ENCODE data around the gene TRAK1.

The TRAK1 gene

DNA sequence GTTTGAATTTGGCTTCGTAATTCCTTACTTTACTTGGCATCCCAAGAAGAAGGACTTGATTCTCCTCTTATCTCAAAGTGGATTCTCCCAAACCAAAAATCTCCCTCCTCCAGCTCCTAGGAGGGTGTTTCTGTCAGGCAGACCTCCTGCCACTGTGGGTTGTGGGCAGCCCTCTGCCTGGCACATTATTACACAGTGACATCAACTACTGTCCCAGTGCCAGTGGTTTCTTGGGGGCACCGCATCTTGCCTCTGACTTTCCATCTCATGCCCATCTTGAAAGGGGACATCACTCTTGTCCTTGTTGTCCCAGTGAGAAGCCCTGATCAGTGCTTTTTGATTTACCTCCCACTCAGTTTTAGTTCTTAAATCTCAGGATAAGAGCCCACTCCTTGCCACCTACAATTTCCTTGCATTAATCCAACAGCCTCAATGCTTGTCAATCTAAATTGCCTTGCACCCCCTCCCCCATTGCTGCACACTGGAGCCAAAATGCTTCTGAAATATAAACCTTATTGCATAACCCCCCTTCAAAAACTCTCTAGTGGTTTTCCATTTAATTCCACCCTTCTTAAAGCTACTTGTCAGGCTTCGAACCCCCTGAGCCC lies 81.0 kb downstream of the TRAK1 start:
- intact Hi-C loops (cut with DNase I), result no loop called here

DNA sequence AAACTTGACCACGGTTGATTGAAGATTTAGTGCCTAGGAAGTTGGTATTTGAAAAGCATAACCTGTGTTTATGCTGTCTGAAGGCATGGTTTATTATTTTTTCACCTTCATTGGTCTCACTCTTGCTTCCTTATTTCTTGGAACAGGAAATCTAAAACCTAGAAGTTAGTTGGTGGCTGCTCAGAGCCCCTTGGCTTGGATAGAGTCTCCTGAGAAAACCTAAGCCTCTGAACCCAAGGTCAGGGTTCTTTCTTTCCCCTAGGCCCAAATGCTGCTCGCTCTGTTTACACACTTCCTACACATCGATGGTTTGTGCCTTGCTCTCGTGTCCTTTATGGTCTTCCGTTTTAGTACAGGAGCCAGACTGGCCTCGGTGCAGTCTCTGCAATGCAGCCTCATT lies 82.2 kb downstream of the TRAK1 start:
- intact Hi-C loops (cut with DNase I), result no loop called here
- DNase-seq, result no peak

More for the DNA sequence above, 81.0 kb downstream of the TRAK1 start:
- no peak for DNase-seq

DNA sequence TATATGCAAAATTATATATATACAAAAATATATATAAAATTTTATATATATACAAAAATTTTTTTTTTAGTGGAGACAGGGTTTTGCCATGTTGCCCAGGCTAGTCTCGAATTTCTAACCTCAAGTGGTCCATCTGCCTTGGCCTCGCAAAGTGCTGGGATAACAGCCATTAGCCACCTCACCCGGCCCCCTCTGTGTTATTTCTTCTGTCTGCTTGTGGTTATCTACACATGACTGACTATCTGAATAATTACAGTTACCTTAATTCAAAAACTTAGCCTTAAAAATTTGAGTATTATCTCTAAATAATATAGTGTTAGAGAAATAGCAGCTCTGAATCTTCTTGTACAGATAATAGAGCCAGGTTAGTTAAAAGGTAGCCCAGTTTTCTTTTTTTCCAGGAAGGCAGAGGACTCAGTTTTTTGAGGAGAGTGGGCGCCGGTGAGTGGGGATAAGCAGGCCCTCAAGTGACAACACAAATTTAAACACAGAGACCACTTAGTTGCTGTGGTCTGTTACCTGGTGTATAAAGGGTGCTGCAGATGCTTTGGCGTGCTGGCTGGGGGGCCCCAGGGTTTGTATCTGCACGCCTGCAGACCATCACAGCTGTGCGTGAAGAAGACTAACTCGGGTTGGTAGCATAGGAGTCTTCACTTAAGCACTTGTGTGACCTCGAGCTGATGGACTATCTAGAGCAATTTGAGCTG lies 83.7 kb downstream of the TRAK1 start:
- intact Hi-C loops (cut with DNase I), result no loop called here
- DNase-seq, result no peak

DNA sequence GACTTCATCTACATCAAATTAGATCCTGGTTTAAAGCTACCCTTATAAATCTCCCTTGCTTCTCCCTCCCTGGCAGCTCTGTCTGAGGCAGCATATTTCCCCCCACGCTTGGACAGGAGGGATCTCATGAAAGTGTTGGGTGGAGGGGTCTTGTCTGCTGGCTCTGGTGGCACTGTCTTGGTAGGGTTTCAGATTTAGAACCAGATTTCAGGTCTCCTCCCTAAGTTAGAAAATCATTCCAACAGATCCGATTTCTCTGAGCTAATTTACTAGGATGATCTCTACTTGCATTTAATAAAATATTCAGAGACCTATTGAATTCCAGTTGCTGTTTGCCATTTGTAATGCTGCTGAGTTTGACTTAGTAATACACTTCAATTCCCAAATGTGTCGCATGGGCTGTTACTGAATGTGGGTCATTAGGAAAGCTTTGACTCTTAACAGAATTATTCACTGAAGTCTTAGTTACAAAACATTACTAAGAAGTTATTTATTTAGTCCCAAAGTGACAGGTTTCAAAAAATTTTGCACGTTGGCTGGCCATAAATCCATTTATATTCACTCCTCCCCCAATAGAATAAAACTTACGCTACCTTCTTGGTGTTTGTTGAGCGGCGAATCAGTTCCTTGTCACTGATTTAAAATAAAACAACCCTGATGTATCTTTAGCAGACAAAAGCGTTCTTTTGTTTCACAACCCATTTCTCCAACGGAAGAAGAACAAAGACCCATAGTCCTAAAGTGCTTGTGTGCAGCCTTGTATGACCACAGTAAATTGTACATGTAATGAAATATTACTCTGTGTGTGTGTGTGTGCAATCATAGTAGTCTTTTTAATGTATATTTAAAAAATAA lies 84.5 kb downstream of the TRAK1 start:
- DNase-seq, result no peak

DNA sequence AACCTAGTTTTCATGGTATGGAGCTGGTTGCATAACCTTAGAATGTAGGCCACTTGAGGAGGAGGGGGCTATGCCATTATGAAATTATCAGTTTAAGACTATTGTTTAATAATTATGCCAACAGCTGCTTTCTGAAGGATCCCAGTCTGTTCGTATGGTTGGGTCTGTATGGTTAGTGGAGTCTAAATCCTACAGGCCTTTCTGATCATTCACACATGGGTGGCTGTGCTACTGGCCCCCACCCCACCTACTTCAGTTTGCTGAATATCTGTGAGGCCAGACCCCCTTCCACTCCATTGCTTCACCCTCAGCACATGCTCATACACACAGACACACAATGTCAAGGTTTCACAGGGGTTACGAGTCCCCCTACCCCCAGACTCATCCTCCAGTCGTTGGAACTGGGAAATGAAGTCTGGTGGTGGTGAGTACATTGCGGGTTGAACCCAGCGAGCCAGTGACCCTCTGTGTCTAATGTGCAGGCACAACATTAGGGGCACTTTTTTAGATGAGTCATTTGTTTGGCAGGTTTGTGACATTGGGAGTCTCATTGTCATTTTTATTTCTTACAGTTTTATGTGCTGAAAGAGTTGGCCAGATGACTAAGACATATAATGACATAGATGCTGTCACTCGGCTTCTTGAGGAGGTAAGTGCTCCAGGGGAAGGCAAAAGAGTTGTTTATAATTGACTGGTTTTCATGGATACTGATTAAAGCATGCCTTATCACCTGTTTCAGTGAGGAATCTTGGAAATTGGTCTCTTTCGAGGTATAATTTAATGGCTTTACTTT lies 85.3 kb downstream of the TRAK1 start:
- intact Hi-C loops (cut with DNase I), result no loop called here
- no peak for DNase-seq

More for the DNA sequence above, 84.5 kb downstream of the TRAK1 start:
- intact Hi-C loops (cut with DNase I), result no loop called here

DNA sequence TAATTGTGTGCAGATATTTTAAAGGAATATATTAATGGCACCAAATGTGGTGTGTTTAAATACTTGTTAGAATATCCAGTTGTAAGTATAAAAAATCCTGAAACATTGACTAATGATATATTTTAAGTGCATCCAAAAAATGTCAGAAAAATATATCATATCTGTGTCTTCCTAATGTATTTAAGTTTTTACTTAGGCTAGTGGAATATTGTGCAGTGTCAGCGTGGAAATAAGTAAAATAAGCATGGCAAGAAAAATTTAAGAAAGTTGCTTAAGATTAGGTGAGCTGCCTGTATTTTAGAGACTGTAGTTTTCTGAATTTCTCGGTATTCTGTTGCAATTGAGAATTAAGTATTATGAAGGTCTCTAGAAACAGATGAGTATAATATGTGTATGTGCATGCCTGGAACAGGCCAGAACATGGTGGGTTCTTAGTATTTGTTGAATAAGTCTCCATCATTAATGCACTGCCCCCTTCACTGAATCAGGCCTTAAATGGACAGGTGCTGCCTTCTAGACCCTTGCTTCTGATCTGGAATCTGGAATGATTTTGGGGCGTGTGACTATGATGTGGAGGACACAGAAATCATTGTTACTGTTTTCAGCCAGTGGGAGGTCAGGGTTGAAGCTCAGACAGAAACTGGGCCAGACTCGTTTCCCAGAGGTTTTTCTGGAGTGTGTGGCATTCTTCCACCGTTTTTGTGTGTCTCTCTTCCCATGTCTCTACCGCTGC lies 86.1 kb downstream of the TRAK1 start:
- no peak for DNase-seq

DNA sequence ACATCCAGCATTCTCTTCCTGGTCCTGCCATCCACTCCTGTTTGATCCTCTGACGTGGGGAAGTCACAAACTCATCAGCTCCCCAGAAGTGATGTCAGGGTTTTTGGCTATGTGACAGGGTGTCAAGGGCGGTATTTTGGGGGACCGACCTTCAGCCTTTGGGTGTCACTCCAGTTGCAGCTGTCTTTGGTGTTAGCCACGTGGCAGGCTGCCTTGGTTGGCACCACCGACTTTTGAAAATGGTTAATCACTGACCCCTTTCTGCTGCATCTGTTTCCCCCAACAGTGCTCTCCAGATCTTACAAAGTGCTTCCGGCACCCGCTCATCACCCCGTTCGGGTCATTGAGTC lies 86.6 kb downstream of the TRAK1 start:
- intact Hi-C loops (cut with DNase I), result no loop called here
- DNase-seq, result no peak

More for the DNA sequence above, 86.1 kb downstream of the TRAK1 start:
- intact Hi-C loops (cut with DNase I), result no loop called here

DNA sequence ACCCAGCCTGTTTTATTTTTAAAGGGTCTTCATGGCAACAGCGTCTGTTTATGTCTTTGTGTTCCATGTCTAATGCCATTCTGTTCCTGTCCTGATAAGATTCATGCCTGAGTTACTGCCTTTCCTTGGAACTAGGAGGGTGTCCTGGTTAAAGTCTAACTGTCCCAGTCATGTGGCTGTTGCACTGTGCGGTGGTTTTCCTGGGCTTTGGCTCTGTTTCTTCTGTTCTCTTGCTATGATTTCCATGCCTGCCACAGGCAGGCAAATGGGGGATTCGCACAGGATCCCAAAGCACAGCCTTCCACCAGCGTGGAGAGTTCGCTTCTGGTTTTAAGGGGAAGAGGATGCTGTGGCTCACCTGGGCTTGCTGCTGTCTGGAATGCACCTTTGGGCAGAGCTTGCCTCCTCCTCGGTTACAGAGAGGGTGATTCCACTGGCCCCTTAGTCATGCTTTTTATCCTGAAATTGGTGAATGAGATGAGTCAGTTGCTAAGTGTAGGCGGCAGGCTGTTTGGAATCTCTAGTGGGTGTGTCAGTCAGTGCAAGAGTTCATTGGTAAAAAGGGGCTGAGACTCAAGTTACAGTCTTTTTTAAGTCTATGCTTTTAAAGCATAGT lies 88.1 kb downstream of the TRAK1 start:
- intact Hi-C loops (cut with DNase I), result no loop called here
- no peak for DNase-seq

DNA sequence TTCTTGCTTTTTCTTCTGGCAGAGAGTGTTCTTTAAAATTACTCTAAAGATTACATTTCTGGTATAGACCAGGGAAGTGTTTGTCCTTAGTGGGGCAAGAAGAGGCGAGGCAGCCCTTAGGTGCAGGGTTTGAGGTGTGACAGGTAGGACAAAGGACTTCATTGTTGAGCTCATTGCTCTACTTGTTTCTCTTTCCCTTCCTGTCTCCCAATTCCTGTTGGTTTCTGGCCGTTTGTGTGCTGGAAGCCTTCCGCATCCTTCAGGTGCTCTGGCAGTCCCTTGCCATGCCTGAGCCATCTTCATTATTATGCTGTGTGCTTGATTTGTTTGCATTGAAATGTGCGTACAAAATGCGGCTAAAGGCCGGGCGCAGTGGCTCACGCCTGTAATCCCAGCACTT lies 89.7 kb downstream of the TRAK1 start:
- DNase-seq, result no peak
- intact Hi-C loops (cut with DNase I), result no loop called here

DNA sequence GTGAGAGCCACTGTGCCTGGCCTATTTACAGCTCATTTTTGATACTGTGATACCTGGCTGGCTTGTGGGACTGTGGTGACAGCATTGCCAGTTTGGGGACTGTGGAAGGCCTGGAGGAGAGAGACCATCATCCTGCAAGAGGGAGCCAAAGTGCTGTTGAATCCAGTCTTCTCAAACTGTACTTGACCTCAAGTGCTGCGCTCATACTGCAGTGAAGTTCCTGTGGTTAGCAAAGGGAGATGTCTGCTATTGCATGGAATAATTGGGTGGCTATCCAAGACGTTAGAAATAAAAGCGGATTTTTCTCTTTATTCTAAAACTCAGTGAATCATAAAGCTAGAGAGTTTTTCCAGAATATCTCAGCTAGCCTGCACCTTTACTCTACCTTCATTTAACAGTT lies 91.4 kb downstream of the TRAK1 start:
- DNase-seq, result no peak
- intact Hi-C loops (cut with DNase I), result no loop called here

DNA sequence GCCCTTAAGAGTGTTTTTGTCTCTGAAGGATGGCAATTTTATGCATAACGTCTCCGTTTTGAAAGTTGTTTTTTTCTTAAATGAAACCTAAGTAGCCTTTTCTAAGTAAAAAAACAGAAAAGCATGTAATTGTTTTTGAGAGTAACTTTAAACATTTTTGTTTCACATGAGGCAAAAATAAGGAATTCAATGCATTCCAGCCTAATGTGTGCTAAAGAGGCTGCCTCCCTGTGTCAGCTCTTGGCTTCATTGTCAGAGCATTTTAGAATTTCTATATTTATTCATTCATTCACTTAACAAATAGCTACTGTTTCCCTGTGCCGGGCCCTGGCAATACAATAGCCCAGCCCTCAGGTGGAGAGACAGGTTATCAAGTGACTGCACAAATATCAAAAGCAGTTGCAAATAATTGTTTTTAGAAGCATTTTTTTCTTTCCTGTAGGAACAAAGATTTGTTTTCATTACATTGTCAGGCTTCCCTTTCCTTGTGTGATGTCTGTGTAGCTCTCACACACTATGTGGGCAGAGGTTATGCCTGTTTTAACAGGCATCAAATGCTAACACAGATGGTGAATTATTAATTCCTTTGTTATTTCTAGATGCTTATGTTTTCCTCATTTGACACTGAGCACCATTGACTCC lies 93.0 kb downstream of the TRAK1 start:
- intact Hi-C loops (cut with DNase I), result no loop called here
- DNase-seq, result no peak

DNA sequence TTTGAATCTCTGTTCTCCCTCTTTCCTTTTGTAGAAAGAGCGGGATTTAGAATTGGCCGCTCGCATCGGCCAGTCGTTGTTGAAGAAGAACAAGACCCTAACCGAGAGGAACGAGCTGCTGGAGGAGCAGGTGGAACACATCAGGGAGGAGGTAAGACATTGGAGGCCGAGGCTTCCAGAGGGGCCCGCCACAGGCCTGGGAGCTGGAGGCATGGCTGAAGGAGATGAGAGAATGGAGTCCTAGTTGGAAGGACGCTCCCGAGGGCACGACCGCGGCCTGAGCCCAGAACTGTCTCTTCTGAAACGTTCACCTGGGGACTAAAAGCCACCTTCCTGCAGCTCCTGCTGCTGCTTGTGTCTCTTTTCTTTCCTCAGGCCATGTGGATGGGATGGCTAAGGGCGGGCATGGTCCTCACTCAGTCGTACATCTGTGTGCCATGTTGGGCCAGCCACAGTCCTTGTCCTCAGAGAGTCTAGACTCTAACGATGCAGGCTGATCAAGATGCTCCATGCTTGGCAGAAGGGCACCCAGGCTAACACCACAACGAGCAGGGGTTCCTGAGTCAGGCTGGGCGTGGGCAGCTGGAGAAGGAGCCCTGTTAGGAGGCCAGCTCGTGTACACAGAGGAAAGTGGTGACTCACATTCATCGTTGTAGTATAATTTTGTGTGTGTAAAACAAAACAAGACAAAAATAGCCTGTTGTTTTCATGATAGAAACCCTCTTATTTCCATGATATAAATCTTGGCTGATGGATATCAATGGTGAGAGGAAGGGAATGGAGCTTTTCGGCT lies 93.7 kb downstream of the TRAK1 start:
- DNase-seq, result peak in 3 of 10 donors; percentile 68 to 92 (median 83)
- intact Hi-C loops (cut with DNase I), result no loop called here

DNA sequence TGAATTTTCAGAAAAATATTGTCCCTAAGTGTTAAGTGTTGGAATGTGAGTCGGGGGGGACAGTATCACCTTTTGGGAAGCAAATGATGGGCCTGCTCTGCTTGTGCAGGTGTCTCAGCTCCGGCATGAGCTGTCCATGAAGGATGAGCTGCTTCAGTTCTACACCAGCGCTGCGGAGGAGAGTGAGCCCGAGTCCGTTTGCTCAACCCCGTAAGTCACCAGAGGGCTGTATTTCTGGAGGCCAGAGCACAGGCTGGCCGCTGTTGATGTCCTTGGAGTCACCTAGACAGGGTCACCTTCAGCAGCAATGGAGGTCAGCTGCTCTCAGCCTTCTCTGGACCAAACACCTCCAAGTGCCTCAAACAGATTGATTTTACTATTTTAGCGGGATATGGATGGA lies 96.8 kb downstream of the TRAK1 start:
- peak in 1 of 10 donors; percentile 79 for DNase-seq
- intact Hi-C loops (cut with DNase I), result no loop called here

DNA sequence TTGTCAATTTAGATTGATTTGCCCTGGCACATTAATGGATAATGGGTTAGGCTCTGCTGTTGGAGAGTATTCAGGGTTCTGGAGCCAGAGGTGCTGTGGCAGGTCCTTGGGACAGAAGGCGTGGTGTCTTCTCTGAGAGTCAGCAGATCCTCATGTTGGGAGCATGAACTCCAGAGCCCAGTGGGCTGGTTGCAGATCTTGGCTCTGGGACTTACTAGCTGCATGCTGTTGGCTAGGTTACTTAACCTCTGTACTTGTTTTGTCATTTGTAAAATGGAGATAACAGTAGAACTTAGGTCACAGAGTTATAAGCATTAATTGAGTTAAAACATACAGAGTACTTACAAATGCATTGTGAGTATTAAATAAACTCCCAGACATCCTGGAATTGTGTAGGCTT lies 97.2 kb downstream of the TRAK1 start:
- intact Hi-C loops (cut with DNase I), result no loop called here
- DNase-seq, result peak in 1 of 10 donors; percentile 29

DNA sequence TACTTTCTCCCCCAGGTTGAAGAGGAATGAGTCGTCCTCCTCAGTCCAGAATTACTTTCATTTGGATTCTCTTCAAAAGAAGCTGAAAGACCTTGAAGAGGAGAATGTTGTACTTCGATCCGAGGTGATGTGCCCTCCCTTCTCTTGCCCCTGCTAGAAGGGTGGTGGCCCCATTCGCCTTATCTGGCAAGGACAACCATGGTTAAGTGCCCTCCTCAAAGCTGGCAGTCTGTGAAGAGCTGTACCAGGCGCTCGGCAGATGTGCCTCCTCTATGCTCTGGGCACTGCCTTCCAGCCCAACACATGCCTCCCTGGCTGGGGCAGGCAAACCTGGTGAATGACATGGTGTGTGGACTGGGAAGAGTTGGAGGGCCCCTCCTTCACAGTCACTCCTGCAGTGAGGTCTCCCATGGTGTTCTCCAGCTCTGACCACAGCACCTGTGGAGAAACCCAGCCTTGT lies 97.9 kb downstream of the TRAK1 start:
- DNase-seq, result peak in 1 of 10 donors; percentile 66
- intact Hi-C loops (cut with DNase I), result no loop called here

DNA sequence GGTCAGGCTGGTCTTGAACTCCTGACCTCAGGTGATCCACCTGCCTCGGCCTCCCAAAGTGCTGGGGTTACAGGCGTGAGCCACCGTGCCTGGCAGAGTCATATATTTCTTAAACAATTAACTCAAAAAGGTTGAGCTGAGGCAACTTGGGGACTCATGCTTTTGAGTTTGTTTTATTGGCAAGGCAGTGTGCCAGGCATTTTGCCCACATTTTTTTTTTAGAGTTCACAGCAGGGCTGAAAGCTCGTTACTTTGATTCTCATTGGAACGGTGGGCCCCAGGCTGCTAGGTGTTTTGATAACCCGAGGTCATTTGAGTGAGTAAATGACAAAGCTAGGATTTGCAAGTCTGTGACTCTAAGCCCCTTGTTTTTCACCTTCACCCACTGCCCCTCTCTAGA lies 98.6 kb downstream of the TRAK1 start:
- intact Hi-C loops (cut with DNase I), result loop anchor here (2.0 to 5.0 kb wide), 2 partner anchors 41 to 297 kb away; no protein-coding TSS in a partner anchor
- DNase-seq, result peak in 1 of 10 donors; percentile 64

DNA sequence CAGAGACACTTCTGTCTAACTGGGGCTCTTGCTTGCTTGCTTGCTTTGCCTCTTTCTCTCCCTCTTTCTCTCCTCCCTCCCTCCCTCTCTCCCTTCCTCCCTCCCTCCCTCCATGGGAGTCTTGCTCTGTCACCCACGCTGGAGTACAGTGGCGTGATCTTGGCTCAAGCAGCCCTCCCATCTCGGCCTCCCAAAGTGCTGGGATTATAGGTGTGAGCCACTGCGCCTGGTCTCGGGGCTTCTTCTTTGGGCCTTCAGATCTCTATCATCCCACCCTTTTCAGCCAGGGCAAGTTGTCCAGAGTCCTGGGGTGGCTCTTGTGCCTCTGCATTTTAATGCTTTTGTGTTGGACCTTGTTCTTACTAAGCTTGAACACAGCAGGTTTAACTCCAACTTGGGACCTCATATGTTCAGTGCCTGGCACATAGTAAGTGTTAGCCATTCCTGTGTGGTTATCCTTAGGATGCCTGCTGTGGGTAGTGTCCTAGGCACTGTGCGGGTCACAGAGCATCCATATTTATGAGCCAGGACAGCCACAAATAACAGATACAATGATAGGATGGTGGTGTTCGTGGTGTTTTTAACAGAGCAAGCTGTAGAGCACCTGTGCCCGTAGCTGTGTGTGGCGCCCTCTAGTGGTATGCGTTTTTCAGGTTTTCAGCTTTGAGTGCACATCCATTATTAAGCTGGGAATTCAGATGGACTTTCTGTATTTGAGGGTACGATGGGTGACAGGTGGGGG lies 99.7 kb downstream of the TRAK1 start:
- intact Hi-C loops (cut with DNase I), result loop anchor here (1.0 to 5.0 kb wide), 3 partner anchors 42 to 299 kb away; no protein-coding TSS in a partner anchor
- DNase-seq, result peak in 7 of 10 donors; percentile 51 to 92 (median 73)

Data from posterior cingulate gyrus (tissue), 11 donors.